SU-DHL-6 (cell line): ENCODE measurements around the gene PRXL2A.

ENCODE experiments used
- CTCF ChIP-seq: fragments of 200-600 bp; sonication (generic); IDR thresholded peaks from one replicate; pipeline ENCODE4 v1.5.1; 2017; ENCODE audit warnings: antibody characterized with exemption, mild to moderate bottlenecking, low read length, moderate library complexity; ENCODE audit not compliant: insufficient read depth, poor library complexity, severe bottlenecking
- EZH2phosphoT487 ChIP-seq: fragments of 200-600 bp; sonication (generic), shearing (Covaris generic); conservative IDR thresholded peaks from 2 replicates; pipeline ENCODE4 v1.6.1; 2018; ENCODE audit warnings: mild to moderate bottlenecking, antibody characterized with exemption, low read length, moderate library complexity, mixed read lengths

GRCh38 chr10:80441831-80442230, 33.5 kb downstream of the PRXL2A start:
- TF ChIP-seq CTCF (no peak), EZH2phosphoT487 (no peak)
